ENCODE measurements around the gene KCNK15. TPM values are rescaled to one million over a fixed set of nuclear protein-coding genes. Genes with fewer than 3 reads are reported as not detected.

The KCNK15 gene
- total RNA-seq, 1 donor from 2014 or later = 1.5 TPM

DNA sequence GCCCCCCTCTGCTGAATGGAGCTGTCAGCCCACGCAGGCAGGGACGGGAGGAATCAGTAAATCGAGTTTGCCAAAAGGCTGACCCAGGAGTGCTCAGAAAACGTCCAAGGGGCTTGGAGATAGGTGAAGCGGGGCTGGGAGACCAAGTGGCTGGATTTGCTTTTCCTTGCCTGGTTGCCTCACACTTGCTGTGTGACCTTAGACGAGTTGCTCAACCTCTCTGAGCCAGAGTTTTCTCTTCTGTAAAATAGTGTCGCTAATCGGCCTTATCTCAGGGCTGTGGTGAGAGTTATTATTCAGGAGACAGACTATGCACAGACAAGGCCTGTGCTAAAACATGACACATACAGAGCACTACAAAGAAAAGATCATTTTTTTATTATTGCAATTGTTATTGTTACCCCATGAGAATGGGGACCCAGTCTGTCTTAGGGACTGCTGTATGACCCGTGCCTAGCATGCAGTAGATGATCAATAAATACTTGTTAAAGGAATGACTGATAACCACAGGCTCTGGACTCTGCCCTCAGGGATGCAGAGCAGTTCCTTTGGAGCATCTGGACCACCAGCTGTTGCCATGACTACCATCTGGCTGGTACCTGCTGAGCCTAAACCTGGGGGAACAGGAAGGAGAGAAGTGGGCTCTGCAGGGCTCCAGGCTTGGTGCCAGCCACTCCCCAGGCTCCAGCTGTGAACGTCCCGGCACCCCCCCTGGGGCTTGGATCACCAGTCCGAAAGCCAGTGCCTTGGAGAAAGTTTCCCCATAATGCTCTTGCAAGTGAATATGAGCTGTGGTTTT, 901 bp downstream of the KCNK15 start:
- no peak for TF ChIP-seq POLR2AphosphoS5 (IDR thresholded peaks at IDR 0.05; ENCODE audit: insufficient read depth in 1 of 2, low read depth in 1 of 2)
- no peaks in the 10 kb centered on the region for H3K9me3 ChIP-seq
- intact Hi-C loops (cut with DNase I) = loop anchor here (2.0 kb wide), 2 partner anchors 62 to 120 kb away; no protein-coding TSS in a partner anchor
- no peak for DNase-seq (ENCODE audit: extremely low spot score in 2 of 2)
- no peaks in the 10 kb centered on the region for H3K36me3 ChIP-seq
- peak overlapping the region; percentile 49 to 58 for H3K4me3 ChIP-seq
- H3K27ac ChIP-seq = peak overlapping the region; percentile 77
- H3K27me3 ChIP-seq = no peaks in the 10 kb centered on the region
- peaks cover 27% of the 10 kb centered on the region for H3K4me1 ChIP-seq

DNA sequence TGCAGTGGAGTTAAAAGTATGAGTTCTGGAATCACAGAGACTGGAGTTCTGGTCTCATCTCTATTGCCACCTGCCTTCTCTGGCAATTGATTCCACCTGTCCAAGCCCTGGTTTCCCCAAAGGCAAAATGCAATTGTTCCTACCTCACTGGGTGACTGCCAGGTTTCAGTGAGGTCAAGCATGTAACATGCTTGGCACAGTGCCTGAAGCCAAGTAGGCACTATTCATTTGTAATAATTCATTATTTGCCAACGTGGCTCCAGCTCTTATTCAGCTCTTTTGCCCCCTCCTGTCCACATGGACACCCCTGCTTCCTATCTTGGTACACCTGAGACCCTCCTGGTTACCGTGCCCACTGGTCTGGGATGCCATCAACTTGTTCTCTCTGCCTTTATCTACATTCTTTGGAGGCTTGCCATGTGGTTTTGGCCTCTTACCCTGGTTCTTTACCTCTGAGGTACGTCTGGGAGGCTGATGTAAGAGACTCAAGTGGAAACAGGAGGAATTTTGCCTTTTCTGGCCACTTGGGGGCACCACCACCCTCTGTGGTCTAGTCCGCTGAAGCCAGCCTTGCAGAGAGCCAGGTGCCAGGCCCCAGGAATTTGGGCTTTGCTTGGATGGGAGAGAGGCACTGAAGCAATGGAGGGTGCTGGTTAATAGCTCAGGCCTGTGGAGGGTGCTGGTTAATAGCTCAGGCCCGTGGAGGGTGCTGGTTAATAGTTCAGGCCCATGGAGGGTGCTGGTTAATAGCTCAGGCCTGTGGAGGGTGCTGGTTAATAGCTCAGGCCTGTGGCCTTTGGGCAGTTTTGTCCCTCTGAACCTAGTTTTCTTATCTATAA, 1.7 kb downstream of the KCNK15 start:
- H3K27me3 ChIP-seq = no peaks in the 10 kb centered on the region
- H3K27ac ChIP-seq = no peak overlapping the region
- no peaks in the 10 kb centered on the region for H3K9me3 ChIP-seq
- DNase-seq (ENCODE audit: extremely low spot score in 2 of 2) = no peak
- no peak overlapping the region for H3K4me3 ChIP-seq
- H3K4me1 ChIP-seq = peaks cover 27% of the 10 kb centered on the region
- no peaks in the 10 kb centered on the region for H3K36me3 ChIP-seq
- intact Hi-C loops (cut with DNase I) = loop anchor here (2.0 kb wide), 2 partner anchors 61 to 119 kb away; no protein-coding TSS in a partner anchor
- TF ChIP-seq POLR2A (IDR thresholded peaks at IDR 0.05) (no peak), POLR2AphosphoS5 (IDR thresholded peaks at IDR 0.05; ENCODE audit: insufficient read depth in 1 of 2, low read depth in 1 of 2) (no peak)
- TF ChIP-seq, protein P1, sequence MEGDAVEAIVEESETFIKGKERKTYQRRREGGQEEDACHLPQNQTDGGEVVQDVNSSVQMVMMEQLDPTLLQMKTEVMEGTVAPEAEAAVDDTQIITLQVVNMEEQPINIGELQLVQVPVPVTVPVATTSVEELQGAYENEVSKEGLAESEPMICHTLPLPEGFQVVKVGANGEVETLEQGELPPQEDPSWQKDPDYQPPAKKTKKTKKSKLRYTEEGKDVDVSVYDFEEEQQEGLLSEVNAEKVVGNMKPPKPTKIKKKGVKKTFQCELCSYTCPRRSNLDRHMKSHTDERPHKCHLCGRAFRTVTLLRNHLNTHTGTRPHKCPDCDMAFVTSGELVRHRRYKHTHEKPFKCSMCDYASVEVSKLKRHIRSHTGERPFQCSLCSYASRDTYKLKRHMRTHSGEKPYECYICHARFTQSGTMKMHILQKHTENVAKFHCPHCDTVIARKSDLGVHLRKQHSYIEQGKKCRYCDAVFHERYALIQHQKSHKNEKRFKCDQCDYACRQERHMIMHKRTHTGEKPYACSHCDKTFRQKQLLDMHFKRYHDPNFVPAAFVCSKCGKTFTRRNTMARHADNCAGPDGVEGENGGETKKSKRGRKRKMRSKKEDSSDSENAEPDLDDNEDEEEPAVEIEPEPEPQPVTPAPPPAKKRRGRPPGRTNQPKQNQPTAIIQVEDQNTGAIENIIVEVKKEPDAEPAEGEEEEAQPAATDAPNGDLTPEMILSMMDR (IDR thresholded peaks at IDR 0.05) = peak in 2 of 3 experiments; percentile 55 to 71

DNA sequence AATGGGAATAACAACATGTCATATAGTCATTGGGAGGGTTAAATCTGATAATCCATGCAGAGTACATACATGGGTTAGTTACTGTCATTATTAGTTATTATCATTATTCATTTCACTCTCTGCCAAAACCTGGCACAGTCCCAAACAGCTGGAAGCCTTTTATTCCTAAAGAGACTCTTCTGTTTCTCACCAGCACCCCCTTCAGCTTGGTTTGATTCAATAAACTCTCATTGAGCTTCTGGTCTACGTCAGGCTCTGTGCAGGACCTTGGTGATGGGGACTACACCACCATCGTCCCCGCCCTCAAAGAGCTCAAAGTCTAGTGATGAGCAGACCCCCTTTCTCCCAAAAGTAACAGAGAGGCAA, 2.3 kb downstream of the KCNK15 start:
- Histone ChIP-seq H3K27ac (no peak overlapping the region), H3K9me3 (no peaks in the 10 kb centered on the region), H3K4me3 (no peak overlapping the region), H3K4me1 (peaks cover 27% of the 10 kb centered on the region), H3K27me3 (no peaks in the 10 kb centered on the region), H3K36me3 (no peaks in the 10 kb centered on the region)
- TF ChIP-seq POLR2AphosphoS5 (IDR thresholded peaks at IDR 0.05; ENCODE audit: insufficient read depth in 1 of 2, low read depth in 1 of 2) = no peak
- TF ChIP-seq POLR2A (IDR thresholded peaks at IDR 0.05) = no peak
- TF ChIP-seq, protein P1 (IDR thresholded peaks at IDR 0.05) = no peak
- intact Hi-C loops (cut with DNase I) = no loop called here
- DNase-seq (ENCODE audit: extremely low spot score in 2 of 2) = no peak

DNA sequence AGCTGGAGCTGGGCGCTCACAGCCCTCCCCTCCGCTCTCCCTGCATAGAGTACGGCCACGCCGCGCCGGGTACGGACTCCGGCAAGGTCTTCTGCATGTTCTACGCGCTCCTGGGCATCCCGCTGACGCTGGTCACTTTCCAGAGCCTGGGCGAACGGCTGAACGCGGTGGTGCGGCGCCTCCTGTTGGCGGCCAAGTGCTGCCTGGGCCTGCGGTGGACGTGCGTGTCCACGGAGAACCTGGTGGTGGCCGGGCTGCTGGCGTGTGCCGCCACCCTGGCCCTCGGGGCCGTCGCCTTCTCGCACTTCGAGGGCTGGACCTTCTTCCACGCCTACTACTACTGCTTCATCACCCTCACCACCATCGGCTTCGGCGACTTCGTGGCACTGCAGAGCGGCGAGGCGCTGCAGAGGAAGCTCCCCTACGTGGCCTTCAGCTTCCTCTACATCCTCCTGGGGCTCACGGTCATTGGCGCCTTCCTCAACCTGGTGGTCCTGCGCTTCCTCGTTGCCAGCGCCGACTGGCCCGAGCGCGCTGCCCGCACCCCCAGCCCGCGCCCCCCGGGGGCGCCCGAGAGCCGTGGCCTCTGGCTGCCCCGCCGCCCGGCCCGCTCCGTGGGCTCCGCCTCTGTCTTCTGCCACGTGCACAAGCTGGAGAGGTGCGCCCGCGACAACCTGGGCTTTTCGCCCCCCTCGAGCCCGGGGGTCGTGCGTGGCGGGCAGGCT, 4.6 kb downstream of the KCNK15 start:
- no peak overlapping the region for H3K4me3 ChIP-seq
- no peak overlapping the region for H3K27ac ChIP-seq
- TF ChIP-seq, protein P1 (IDR thresholded peaks at IDR 0.05) = no peak
- TF ChIP-seq POLR2A (IDR thresholded peaks at IDR 0.05) (no peak), POLR2AphosphoS5 (IDR thresholded peaks at IDR 0.05; ENCODE audit: insufficient read depth in 1 of 2, low read depth in 1 of 2) (no peak)
- no peaks in the 10 kb centered on the region for H3K9me3 ChIP-seq
- intact Hi-C loops (cut with DNase I) = no loop called here
- DNase-seq (ENCODE audit: extremely low spot score in 2 of 2) = no peak
- no peaks in the 10 kb centered on the region for H3K27me3 ChIP-seq
- peaks cover 27% of the 10 kb centered on the region for H3K4me1 ChIP-seq
- no peaks in the 10 kb centered on the region for H3K36me3 ChIP-seq

Measured in vagina (tissue), 2 donors.